Iris pigment epithelial cell (primary cell): ENCODE data around the gene AGFG2.
"Not testable (repeated sequence)": the region's sequence is repeated elsewhere in the genome, so short reads cannot be mapped to it uniquely, and the experiment has no call there.

ENCODE experiments used
- DNase-seq: peaks from one replicate; pipeline ENCODE4 v3.0.0-alpha.2; 2011; ENCODE audit warnings: low read depth

Gene AGFG2

DNA sequence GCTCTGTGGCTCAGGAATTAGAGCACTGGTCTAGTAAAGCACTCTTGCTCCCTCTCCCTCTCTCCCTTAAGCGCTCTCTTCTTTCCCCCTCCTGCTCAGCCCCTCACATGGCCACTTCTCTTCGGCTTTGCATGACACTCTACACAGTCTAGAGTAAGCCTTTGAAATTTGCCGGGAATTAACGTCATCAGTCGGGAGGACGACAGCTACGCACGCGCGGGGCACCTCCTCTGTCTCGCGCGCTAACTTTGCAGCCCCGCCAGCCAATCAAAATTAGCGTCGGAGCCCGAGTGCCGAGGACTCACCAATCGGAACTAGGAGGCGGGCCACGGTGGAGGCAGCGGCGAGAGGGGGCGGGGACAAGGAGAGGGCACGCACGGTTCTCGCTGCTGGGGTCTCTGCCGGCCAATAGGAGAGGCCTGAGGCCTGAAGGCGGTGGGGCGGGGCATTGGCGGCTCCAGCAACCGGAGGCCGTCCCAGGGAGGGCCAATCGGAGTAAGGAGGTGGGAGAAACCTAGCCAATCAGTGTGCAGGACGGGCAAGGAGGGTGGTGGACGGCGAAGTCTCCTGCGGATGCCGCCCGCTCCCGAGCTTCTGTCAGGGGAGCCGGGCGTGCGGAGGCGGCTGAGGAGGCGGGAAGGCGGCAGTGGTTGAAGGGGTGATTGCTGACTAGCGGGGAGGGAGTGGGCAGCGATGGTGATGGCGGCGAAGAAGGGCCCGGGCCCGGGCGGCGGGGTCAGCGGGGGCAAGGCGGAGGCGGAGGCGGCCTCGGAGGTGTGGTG, at the start of gene AGFG2:
Gene AGFG2, plus strand, starts transcription at position 550 of the 782 bp plus-strand sequence. Its CDS starts 144 bp downstream, at position 694.
- DNase-seq, result peak; percentile 100

- peak; percentile 92 for DNase-seq
Observed at GRCh38 chr7:100489824-100490223, 49.2 kb upstream of the AGFG2 start.

DNA sequence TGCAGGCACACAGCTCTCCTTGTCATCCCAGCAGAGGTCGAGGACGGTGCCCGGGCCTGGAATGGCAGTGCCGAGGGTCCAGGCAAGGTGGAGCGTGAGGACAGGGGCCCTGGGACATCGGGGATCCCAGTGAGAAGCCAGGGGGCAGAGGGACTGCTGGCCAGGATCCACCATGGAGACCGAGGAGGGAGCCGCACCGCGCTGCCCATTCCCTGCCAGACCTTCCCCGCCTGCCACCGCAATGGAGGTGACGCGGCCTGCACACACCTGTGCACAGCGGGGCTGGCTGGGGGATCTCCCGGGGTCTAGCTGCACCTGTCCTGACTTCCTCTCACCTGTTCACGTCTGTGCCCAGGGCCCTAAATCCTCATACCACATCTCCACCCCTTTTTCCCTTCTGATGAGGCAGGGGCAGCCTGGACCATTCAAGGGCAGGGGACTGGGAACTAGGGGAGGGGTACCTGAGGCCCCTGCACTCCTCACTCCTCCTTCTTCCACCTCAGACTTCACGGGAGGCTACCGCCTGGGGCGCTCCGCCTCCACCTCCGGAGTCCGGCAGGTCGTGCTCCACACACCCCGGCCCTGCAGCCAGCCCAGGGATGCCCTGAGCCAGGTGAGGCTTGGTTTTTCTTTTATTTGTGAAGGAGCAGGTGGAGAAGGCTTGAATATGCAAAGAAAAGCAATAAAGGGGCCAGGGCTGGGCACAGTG, 48.4 kb upstream of the AGFG2 start:
- DNase-seq, result no peak

DNA sequence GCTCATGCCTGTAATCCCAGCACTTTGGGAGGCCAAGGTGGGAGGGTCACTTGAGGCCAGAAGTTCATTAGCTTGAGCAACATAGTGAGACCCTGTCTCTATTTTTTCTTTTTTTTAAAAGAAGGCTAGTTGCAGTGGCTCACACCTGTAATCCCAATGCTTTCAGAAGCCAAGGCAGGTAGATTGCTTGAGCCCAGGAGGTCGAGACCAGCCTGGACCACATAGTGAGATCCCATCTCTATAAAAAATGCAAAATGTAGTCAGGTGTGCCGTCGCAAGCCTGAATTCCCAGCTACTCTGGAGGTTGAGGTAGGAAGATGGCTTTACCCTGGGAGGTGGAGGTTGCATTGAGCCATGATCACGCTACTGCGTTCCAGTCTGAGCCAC, 47.8 kb upstream of the AGFG2 start:
- no peak for DNase-seq

- DNase-seq, result no peak
Observed at GRCh38 chr7:100492738-100493475, 46.1 kb upstream of the AGFG2 start.

DNA sequence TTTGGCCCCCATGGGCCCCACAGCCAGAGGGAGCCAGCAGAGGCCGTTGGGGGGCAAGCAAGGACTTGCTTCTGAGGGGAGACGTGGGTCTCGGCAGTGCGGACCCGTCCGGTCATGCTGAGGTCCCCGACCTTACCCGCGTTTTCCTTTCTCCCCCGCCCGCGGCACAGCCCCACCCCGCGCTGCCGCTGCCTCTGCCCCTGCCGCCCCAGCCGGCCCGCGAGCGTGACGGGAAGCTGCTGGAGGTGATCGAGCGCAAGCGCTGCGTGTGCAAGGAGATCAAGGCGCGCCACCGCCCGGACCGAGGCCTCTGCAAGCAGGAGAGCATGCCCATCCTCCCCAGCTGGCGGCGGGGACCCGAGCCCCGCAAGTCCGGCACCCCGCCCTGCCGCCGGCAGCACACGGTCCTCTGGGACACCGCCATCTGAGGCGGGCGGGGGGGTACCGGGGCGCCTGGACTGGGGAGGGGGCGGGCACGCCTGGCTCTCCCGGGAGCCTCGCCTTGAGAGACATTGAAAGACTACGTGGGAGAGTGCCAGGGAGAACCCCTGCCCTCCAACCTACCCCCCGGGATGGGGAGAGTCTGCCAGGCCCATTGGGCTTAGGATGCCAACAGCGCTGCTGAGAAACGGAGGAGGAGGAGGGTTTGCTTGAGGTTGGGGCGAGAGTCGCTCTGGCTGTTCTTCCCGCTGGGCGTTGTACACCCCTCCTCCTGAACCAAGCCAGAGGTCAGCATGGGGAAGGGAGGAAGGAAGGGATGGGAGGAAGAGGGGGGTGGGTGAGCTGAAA, 45.3 kb upstream of the AGFG2 start:
- DNase-seq, result peak; percentile 56

GRCh38 chr7:100496509-100496908, 42.5 kb upstream of the AGFG2 start:
- no peak for DNase-seq

- not testable (repeated sequence) for DNase-seq
Observed at GRCh38 chr7:100500743-100501142, 38.3 kb upstream of the AGFG2 start.

GRCh38 chr7:100504031-100504430, 35.0 kb upstream of the AGFG2 start:
- not testable (repeated sequence) for DNase-seq

GRCh38 chr7:100504887-100505611, 34.0 kb upstream of the AGFG2 start:
- DNase-seq, result no peak

DNA sequence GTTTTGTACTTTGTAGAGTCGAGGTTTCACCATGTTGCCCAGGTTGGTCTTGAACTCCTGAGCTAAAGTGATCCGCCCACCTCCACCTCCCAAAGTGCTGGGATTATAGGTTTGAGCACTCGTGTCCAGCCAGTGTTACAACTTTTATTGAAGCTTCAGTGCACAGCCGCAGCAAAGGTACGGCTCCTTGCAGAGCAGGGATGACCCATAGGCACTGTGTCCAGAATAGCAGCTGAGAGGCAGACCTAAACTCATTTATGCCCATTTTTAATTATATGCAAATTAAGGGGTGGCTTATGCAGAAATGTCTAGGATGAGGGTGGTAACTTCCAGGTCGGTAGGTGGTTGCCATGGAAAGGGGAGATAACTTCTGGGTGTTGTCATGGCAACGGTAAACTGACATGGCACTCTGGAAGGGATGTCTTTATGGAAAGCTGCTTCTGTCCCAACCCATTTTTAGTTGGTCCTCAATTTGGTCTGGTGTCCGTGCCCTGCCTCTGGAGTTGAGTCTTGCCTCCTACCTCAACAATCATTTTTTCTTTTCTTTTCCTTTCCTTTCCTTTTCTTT, 32.6 kb upstream of the AGFG2 start:
- DNase-seq, result no peak

DNA sequence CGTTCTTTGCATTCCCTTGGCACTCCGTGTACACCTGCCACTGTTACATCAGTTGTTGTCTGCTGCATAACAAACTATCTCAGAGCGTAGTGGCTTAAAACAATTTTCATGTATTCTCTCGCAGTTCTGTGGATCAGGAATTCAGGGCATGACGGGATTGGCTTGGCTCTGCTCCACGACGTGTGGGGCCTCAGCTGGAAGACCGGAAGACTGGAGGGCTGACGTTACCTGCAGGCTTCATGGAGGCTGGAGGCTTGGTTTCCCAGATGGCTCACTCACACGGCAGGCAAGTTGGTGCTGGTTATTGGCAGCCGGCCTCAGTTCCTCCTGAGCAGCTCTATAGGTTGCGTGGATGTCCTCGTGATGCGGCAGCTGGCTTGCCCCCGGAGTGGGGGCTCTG, 29.8 kb upstream of the AGFG2 start:
- DNase-seq, result peak; percentile 88

GRCh38 chr7:100510437-100511239, 28.4 kb upstream of the AGFG2 start:
- DNase-seq, result no peak

DNA sequence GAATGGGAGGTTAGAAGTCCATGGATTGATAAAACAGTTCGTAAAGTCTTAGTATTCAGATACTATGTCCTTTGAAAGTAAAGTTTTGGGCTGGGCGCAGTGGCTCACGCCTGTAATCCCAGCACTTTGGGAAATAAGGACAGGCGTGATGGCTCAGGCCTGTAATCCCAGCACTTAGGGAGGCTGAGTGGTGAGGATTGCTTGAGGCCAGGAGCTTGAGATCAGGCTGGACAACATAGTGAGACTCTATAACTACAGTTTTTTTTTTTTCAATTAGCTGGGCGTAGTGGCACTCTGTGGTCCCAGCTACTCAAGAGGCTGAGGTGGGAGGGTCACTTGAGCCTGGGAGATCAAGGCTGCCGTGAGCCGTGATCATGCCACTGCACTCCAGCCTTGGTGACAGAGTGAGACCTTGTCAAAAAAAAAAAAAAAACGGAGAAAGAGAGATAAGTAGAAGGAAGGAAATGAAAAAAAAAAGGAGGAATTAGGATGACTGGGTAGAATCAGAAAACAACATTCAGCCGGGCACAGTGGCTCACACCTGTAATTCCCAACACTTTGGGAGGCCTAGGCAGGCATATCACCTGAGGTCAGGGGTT, 25.7 kb upstream of the AGFG2 start:
- DNase-seq, result no peak

GRCh38 chr7:100515072-100515532, 23.9 kb upstream of the AGFG2 start:
- DNase-seq, result peak; percentile 59

- DNase-seq, result peak; percentile 96
Observed at GRCh38 chr7:100516135-100516812, 22.7 kb upstream of the AGFG2 start.

- DNase-seq, result no peak
Observed at GRCh38 chr7:100517305-100517704, 21.7 kb upstream of the AGFG2 start.

DNA sequence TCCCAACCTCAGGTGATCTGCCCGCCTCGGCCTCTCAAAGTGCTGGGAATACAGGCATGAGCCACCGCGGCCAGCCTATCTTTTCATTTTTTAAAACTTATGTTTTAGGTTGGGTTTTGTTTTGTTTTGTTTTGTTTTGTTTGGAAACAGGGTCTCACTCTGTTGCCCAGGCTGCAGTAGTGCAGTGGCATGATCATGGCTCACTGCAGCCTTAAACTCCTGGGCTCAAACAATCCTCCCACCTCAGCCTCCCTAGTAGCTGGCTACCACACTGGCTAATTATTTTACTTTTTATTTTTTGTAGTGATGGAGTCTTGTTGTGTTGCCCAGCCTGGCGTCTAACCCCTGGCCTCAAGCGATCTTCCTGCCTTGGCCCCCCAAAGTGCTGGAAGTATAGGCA, 19.4 kb upstream of the AGFG2 start:
- DNase-seq, result no peak

DNA sequence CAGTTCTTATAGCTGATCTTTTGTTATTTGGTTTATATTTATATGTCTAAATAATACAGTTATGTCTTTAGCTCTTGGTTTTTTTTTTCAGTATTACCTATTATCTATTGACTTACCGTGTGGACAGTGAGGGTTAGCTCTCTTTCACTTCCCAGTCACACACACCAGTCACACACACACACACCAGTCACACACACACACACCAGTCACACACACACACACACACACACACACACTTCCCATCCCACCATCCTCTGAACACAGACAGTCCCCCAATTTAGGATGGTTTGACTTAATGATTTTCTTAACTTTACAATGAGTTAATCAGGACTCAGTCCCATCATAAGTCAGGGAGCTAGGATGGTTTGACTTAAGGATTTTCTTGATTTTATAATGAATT, 18.9 kb upstream of the AGFG2 start:
- no peak for DNase-seq
